HG03354 (cell line): ENCODE measurements around the gene PTPN23.

Experiments
- ATAC-seq: cut with Tn5 transposase; IDR thresholded peaks from one replicate; pipeline ENCODE4 v1.9.1; 2021; ENCODE audit warnings: mild to moderate bottlenecking; ENCODE audit not compliant: unreplicated experiment, poor library complexity, severe bottlenecking

Gene PTPN23

GRCh38 chr3:47399531-47400270 is 18.9 kb downstream of the PTPN23 start:
- ATAC-seq, result no peak

GRCh38 chr3:47404431-47404876 is 23.6 kb downstream of the PTPN23 start:
- ATAC-seq, result no peak

- no peak for ATAC-seq
These were observed 24.4 kb downstream of the PTPN23 start for GRCh38 chr3:47404955-47405790.

- no peak for ATAC-seq
These were observed 25.3 kb downstream of the PTPN23 start for GRCh38 chr3:47405820-47406761.

- no peak for ATAC-seq
These were observed 25.9 kb downstream of the PTPN23 start for GRCh38 chr3:47406762-47407149.

GRCh38 chr3:47407237-47407636 is 26.4 kb downstream of the PTPN23 start:
- ATAC-seq, result no peak

GRCh38 chr3:47407896-47408838 is 27.3 kb downstream of the PTPN23 start:
- no peak for ATAC-seq

DNA sequence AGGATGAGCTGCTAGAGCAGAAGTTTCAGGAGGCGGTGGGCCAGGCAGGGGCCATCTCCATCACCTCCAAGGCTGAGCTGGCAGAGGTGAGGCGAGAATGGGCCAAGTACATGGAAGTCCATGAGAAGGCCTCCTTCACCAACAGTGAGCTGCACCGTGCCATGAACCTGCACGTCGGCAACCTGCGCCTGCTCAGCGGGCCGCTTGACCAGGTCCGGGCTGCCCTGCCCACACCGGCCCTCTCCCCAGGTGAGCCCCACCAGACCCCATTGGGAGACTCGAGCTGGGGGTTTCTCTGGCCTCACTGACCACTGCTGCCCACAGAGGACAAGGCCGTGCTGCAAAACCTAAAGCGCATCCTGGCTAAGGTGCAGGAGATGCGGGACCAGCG is 28.0 kb downstream of the PTPN23 start:
- no peak for ATAC-seq

DNA sequence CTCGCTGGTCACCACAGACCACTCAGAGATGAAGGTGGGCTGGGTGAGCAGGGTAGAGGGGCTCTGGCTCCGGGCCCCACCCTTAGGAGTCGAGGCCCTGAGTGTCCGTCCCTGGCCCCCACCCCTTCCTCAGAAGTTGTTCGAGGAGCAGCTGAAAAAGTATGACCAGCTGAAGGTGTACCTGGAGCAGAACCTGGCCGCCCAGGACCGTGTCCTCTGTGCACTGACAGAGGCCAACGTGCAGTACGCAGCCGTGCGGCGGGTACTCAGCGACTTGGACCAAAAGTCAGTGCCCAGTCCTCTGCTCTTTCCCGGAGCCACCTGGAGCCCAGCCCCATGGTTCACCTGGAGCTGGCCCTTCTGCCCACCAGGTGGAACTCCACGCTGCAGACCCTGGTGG is 28.5 kb downstream of the PTPN23 start:
- ATAC-seq, result no peak

DNA sequence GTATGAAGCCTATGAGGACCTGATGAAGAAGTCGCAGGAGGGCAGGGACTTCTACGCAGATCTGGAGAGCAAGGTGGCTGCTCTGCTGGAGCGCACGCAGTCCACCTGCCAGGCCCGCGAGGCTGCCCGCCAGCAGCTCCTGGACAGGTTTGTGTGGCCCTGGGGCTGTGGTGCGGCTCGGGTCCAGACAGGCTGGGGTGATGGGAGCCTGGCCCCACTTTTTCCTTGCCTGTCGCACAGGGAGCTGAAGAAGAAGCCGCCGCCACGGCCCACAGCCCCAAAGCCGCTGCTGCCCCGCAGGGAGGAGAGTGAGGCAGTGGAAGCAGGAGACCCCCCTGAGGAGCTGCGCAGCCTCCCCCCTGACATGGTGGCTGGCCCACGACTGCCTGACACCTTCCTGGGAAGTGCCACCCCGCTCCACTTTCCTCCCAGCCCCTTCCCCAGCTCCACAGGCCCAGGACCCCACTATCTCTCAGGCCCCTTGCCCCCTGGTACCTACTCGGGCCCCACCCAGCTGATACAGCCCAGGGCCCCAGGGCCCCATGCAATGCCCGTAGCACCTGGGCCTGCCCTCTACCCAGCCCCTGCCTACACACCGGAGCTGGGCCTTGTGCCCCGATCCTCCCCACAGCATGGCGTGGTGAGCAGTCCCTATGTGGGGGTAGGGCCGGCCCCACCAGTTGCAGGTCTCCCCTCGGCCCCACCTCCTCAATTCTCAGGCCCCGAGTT is 29.0 kb downstream of the PTPN23 start:
- no peak for ATAC-seq

DNA sequence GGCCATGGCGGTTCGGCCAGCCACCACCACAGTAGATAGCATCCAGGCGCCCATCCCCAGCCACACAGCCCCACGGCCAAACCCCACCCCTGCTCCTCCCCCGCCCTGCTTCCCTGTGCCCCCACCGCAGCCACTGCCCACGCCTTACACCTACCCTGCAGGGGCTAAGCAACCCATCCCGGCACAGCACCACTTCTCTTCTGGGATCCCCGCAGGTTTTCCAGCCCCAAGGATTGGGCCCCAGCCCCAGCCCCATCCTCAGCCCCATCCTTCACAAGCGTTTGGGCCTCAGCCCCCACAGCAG is 29.5 kb downstream of the PTPN23 start:
- no peak for ATAC-seq

GRCh38 chr3:47410801-47411646 is 30.2 kb downstream of the PTPN23 start:
- no peak for ATAC-seq

DNA sequence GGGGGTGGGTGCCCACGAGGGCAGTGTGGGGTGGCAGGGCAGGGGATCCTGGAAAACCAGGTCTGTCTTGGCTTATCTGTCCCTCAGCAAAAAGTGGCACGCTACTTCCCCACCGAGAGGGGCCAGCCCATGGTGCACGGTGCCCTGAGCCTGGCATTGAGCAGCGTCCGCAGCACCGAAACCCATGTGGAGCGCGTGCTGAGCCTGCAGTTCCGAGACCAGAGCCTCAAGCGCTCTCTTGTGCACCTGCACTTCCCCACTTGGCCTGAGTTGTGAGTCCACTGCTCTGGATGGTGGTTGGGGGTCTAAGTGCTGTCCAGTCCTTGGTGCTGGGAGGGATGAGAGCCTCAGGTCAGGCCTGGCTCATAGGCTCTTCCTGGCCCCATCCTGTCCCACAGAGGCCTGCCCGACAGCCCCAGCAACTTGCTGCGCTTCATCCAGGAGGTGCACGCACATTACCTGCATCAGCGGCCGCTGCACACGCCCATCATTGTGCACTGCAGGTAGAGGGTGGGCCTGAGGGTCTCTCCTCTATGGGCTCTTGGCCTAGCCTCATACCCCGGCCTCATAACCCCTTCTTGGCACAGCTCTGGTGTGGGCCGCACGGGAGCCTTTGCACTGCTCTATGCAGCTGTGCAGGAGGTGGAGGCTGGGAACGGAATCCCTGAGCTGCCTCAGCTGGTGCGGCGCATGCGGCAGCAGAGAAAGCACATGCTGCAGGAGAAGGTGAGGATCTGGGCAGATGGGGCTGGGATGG is 31.1 kb downstream of the PTPN23 start:
- ATAC-seq, result no peak

DNA sequence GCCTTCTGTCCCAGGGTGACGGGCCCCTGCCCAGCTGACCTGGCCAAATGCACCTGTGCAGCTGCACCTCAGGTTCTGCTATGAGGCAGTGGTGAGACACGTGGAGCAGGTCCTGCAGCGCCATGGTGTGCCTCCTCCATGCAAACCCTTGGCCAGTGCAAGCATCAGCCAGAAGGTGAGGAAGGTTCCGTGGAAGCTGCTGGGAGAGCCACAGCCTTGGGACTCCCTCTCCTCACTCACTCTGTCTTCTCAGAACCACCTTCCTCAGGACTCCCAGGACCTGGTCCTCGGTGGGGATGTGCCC is 31.6 kb downstream of the PTPN23 start:
- no peak for ATAC-seq

- ATAC-seq, result no peak
These were observed 32.2 kb downstream of the PTPN23 start for GRCh38 chr3:47412842-47413520.

GRCh38 chr3:47413751-47414150 is 32.9 kb downstream of the PTPN23 start:
- no peak for ATAC-seq

DNA sequence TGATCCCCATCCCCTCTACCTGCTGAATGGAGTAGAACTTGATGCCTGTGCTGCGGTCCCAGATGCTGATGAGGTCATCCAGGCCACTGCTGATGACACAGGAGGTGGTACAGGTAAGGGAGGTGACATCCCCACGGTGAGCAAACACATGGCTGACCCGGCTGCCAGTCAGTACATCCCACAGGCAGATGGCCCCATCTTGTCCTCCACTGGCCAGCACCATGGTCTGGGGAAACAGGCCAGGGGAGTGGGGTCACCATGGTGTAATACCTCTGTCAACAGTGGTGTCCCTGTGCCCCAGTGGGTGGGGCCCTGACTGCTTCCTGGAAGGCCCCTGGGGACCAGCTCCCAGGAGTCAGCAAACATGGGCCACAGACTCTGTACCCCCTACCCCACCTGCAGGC is 33.3 kb downstream of the PTPN23 start:
- ATAC-seq, result no peak
